Left colon (tissue), 2 donors: ENCODE results near the gene NKIRAS2. TPM values are rescaled to one million over a fixed set of nuclear protein-coding genes. Genes with fewer than 3 reads are reported as not detected.

Source experiments
- ATAC-seq: fragments of 200-7000 bp; cut with Tn5 transposase; one replicate; pipeline ENCODE4 v1.9.1; 2020; ENCODE audit warnings: mild to moderate bottlenecking, moderate library complexity
- DNase-seq, 2 donors: peaks; one replicate each; pipeline ENCODE4 v3.0.0-alpha.2; 2020
- intact Hi-C, 2 donors: fragments of 100-400 bp; cut with DNase I in 1 of 2; cut with micrococcal nuclease in 1 of 2; formaldehyde crosslinking; loops; one replicate each; pipeline versions ENCODE4 v1.11.2 to v1.14.0; 2022; cut with DNase I, micrococcal nuclease
- long read RNA-seq: library from polyadenylated mRNA; unstranded; transcript quantifications from one replicate; pipeline ENCODE4 v2.0.0, GENCODE V29; 2021
- total RNA-seq, 2 donors: library from RNA; stranded (reverse); fragmentation: NEBNext Ultra II Directional; extraction: Animal tissue kit (Norgen Biotek cat#: 25700); gene quantifications; one replicate each; pipeline ENCODE4 v1.2.1, GENCODE V29; 2021
- donor health status: DM: no; HTN: no; CAD: no.
- donor health status: DM: yes; HTN: yes; CAD: no.

The NKIRAS2 gene
- 10 to 100 TPM; 29.4 to 31.9 TPM for total RNA-seq
- long read RNA-seq, full-length matches to known transcripts, result 29 of 48 reads
- long read RNA-seq, partial matches to known transcripts, result 1 of 48 reads
- long read RNA-seq, other reads (novel, unspliced or antisense), result 18 of 48 reads

DNA sequence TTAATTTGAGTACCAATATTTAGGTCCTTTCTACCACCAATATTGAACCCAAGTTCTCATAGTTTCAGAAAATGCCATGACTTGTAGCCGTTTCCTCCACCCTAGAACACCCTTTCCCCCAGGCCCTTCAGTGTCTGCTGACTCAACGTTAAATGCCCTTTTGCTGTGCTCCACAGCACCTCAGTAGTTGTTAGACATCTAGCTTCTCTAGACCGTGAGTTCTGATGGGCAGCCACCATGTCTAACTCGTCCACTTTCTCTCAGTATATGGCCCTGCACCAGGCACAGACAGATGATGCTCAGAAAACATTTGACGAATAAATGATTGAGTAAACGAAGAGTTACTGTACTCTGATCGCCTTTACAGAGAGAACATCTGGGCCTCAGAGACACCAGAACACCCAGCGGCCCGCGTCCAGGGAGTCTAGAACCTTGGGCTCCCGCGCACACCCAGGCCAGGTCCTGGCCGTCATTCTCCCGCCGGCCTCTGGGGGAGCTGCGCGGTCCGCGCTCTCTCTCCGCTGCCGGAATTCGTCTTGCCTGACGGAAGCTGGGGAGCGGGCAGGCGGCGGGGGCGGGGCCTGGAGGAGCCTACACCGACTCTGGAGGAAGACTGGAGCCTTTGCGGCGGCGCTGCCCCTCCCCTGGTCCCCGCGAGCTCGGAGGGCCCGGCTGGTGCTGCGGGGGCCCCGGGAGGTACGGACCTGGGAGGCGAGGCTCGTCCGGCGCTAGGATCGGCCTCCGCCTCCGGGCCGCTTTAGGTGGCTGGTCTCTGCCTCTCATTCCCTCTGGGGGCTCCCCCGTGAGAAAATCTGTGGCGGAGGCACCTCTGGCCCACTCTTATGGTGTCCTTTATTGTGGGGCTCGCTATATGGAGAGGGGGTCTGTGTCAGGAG lies at the start of gene NKIRAS2:
TSS of gene NKIRAS2 (plus strand) at position 582 of the 896 bp plus-strand sequence. CDS start 1,488 bp downstream, outside the sequence.
- ATAC-seq, result peak; percentile 72
- DNase-seq, result peak; percentile 96
- intact Hi-C loops, result no loop called here

DNA sequence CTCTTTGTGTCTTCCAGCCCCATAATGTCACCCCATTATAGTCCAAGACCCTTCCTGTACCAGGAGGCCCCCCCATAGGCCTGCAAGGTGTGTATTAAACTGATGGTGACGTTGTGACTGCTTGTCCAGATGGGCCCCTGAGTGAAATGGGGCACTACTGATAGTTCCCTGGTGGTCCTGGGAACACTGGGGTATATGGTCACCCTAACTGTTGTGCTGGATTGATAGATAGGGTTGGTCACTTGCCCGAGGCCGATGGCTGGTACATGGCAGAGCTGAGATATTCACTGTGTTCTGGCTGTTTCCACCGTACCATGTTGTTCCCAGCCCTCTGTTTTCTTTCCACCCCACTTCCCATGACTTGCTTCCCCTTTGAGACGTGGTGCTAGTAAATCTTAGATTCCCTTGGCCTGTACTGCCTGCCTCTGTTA lies 49.0 kb upstream of the NKIRAS2 start:
- intact Hi-C loops, result no loop called here
- DNase-seq (no peak), ATAC-seq (no peak)

DNA sequence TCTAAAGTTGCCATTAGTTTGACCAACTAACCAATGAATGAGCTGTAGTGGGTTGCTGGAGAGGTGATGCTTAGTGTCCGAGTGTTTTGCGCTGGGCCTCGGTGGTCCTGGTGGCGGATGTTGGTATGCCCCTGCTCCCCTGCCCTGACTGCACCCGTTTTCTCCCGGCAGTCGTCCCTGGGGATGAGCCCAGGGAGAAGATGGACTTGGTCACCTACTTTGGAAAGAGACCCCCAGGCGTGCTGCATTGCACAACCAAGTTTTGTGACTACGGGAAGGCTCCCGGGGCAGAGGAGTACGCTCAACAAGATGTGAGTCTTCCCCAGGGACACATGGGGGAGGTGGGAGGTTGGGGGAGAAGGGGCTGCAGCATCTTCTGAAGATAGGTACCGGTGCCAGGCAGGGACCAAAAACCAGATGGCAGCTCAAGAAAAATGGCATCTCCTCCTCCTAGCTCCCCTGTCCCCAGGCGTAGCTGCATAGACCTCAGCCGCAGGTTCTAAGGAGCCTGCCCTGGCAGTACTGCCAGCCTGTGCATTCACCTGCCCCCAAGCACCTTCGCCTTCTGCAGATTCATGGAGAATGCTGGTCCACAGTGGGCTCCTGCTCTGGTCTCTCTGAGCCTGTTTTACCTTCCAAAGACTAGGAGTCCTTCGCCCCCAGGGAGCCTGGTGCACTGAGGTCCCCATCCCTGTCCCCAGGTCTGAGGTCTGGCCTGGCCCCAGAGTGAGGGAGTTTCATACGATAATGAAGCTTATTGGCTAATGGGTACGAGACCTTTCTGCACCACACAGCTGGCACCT lies 48.0 kb upstream of the NKIRAS2 start:
- intact Hi-C loops, result no loop called here
- DNase-seq, result no peak
- no peak for ATAC-seq

DNA sequence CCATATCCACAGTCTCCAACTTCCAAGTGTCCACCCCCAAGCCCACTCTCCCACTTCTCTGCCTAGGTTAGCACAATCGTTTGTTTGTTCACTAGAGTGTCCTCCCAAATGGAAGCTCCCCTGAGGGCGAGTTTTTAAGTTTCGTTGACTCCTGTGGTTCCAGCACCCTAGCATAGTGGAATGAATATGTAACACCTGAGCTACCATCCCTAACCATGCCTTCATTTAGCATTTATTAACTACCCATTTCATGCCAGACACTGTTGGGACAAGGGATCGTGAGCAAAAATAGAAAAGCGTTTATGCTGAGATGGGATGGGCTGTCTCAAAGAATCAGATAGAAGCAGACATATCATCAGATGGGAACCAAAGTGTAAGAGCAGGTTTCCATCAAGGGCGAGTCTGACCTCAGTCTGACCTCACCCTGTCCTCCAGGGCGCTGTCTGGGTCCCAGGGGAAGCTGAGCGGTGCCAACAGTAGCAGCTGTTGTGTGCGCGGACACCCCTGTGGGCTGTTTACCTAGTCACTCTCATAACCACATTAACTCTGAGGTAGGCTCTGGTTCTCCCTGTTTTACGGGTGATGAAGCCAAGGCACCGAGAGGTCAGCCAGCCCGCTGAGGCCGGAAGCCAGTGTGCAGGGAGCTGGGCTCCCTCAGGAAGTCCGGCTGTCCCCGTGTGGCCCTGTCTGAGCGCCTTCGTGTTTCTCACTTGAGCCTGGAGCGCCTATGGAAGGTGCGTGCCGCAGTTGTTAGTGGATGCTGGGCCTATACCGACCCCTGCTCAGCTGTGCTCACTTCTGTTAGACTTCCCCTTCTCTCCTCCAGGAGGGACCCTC lies 47.1 kb upstream of the NKIRAS2 start:
- intact Hi-C loops, result no loop called here
- DNase-seq (no peak), ATAC-seq (peak; percentile 8)

DNA sequence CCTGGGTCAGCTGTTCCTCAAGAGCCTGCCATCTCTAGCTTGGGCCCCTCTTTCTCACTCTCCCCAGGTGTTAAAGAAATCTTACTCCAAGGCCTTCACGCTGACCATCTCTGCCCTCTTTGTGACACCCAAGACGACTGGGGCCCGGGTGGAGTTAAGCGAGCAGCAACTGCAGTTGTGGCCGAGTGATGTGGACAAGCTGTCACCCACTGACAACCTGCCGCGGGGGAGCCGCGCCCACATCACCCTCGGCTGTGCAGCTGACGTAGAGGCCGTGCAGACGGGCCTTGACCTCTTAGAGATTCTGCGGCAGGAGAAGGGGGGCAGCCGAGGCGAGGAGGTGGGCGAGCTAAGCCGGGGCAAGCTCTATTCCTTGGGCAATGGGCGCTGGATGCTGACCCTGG lies 46.5 kb upstream of the NKIRAS2 start:
- no peak for ATAC-seq
- no peak for DNase-seq
- intact Hi-C loops, result no loop called here

DNA sequence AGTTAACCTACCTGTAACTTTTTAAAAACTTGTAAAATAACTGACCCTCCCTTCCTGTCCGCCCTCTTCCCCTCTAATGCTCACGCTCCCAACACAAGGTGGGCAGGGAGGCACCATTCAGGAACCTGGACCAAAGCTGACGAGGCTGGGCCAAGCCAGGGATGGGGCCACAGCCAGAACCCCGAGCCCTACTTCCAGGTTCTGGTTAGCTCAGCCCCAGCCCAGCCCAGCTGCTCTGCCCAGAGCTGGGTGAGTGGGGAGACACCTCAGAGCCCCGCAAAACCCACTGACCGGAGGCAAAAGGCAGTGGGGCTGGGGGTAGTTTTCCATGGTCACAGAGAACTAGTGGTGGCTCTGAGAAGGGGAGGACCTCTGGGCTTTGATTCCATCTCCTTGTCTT lies 45.9 kb upstream of the NKIRAS2 start:
- no peak for ATAC-seq

DNA sequence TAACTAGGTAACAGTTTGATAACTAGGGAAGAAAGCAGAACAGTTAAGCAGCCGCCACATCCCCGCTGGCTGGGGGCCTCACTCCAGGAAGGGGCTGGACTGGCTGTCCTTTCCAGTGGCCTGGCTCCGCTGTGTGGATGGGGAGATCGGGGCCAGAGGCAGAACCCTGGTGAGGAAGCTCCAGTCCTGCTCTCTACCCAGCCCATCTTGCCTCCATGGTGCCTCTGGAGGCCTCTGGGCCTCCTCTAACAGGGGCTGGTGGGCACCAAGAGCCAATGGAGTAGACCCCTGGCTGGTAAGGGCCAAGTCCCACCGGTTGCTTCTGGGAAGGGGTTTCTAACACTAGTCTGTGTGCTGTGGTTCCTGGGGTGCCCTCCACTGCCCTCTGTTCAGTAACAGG lies 45.2 kb upstream of the NKIRAS2 start:
- intact Hi-C loops, result no loop called here
- DNase-seq (no peak), ATAC-seq (no peak)

More for the DNA sequence above, 45.9 kb upstream of the NKIRAS2 start:
- no peak for DNase-seq
- intact Hi-C loops, result no loop called here

DNA sequence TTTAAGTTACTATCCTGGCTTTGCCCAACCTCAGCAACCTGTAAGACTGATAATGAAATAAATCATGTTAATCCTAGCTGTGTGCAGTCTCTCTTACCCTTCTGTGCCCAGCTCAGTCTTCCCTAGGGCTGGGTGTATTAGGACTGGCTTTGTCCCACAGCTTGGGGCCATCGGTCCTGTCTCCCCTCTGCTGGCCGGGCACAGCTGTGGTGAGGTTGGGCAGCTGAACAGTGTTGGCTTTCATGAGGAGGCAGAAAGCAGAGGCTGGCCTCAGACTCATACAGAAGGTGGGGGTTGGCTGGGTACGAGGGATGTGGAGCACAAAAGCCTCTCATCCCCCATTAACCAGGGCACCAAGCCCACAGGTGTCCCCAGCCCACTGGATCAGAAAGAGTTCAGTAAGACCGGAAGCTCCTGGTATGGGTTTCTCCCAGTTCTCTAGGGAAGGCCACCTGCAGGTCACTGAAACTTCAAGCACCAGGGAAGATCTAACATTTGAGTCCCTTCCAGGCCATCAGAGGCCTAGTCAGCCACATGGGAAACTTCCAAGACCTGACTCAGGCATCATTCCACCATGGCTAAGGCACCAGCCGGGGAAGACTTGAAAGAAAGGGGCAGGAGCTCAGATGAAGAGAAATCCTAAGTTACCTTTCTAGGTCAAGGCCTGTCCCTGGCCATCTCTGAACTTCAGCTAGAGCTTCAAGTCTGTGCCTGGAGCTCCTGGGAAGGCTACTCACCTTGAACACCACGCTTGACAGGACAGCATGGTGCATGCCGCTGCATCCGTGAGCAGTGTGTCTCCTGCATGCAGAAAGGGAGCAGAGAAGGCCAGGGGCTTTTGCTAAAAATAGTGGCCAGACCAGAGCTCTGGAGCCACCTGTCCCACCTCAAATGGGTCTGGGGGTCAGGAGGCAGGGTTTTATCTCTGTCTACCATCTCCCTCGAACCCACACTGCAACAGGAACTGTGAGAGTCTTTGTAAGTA lies 44.5 kb upstream of the NKIRAS2 start:
- intact Hi-C loops, result no loop called here
- ATAC-seq, result no peak
- no peak for DNase-seq

DNA sequence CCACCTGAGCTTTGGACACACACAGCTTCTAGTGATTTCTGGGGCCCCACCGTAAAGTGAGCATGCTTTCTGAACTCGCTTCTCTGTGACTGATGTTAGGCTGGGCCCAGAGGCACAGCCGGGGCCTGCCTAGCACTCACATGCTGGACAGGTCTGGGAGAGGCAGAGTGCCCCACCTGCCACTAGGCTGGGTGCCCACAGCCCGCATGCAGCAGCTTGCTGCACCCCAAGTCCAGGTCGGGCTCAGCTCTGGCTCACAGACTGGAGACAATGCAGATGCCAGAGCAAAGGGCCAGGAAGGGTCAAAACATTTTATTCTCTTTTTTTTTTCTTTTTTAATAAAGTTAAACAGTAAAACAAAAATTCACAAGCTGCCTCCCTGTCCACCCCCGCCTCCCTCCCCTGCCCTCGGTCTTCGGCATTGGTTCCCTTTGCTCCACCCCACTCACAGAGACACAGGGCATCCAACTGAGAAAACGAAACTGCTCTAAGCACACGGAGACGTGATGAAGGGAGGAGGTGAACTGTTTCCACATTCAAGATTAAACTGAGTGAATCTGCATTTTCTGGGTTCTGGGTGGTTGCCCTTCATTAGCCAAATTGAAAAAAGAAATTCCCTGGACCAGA lies 43.6 kb upstream of the NKIRAS2 start:
- intact Hi-C loops, result no loop called here
- DNase-seq (no peak), ATAC-seq (no peak)

DNA sequence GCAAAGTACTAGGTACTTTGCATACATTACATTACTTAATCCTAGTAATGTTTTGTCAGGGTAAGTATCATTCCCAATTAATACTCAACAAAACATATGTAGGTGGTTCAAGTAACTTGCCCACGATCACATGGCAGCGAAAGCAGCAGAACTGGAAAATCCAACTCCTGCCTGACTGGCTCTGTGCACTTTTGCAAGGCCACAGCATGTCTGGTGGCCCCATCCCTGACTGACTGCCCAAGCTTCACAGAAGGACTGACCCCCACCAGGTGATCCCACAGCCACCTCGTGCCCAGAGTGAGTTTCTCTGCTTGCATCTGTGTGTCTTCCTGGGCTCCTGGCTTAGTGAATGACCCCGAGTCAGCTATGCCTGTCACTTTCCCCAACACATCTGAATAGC lies 41.9 kb upstream of the NKIRAS2 start:
- DNase-seq, result no peak
- peak; percentile 15 for ATAC-seq
- intact Hi-C loops, result no loop called here

DNA sequence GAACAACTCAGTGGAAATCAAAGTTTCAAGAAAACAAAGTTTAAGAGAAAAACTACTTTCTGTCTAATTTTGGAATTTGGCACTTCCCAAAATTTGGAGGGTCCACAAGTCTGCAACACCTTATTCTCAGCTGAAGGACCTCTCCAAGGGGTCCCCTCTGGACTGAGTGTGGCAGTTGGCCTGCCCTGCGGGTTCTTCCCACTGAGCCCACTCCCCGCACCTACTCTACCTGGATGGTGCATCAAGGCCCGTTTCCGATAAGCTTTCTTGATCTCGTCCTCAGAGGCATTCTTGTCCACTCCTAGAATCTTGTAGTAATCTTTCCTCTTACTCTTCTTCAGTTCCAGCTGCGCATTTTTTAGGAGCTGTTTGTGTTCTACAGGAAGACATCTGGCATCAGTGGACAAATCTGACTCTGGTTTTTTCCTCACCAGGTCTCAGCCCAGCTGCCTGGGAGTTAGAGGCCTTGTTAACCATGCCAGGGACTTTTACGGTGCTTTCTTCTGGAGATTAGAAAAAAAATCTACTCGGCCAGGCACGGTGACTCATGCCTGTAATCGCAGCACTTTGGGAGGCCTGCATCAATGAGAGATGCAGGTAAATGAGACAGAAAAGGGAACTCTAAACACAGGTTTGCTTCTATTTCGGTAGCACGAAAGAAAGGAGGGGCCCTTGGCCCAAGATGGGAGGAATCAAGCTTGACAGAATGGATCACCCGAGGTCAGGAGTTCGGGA lies 37.7 kb upstream of the NKIRAS2 start:
- intact Hi-C loops, result no loop called here
- DNase-seq (no peak), ATAC-seq (no peak)

DNA sequence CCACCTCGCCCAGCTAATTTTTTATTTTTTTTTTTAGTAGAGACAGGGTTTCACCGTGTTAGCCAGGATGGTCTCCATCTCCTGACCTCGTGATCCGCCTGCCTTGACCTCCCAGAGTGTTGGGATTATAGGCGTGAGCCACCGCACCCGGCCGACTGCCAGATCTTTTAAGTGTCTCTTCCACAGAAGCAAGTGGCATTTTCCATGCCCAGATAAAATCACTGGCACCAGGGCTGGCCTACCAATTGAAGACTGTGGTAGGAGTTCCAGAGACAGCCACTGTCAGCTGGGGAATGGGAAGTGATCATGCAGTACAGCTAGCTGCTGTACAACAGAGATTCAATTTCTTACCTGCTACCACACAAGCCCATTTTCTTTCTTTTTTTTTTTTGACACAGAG lies 35.4 kb upstream of the NKIRAS2 start:
- intact Hi-C loops, result no loop called here
- no peak for DNase-seq

DNA sequence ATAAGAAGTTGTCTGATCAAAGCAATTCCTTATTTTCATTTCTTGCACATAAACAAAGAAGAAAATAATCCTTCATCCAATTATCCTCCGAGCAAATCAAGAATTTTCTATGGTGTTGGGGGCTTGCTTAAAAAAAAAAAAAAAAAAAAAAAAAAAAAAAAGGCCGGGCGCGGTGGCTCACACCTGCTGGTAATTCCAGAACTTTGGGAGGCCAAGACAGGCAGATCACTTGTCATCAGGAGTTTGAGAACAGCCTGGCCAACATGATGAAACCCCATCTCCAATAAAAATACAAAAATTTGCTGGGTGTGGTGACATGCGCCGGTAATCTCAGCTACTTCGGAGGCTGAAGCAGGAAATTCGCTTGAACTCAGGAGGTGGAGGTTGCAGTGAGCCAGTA lies 34.0 kb upstream of the NKIRAS2 start:
- DNase-seq (no peak), ATAC-seq (no peak)
- intact Hi-C loops, result no loop called here

More for the DNA sequence above, 35.4 kb upstream of the NKIRAS2 start:
- ATAC-seq, result no peak

DNA sequence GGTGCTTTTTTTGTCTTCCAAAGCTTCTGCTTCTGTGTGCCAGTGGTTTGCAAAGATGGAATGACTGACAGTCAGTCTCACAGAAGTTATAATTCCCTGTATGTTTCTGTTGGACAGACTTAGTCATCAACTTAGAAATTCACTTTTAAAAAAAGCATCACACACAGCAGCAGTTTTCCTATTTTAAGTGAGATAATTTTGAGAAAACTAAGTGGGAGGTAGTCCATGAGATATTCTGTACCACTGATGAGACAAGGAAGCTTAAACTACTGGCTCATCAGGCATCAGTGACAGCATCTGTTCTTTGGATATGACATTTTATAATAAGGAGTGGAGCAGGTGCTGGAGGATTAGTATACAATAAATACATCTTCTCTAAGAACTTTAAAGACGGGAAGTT lies 33.3 kb upstream of the NKIRAS2 start:
- DNase-seq (no peak), ATAC-seq (no peak)
- intact Hi-C loops, result no loop called here

DNA sequence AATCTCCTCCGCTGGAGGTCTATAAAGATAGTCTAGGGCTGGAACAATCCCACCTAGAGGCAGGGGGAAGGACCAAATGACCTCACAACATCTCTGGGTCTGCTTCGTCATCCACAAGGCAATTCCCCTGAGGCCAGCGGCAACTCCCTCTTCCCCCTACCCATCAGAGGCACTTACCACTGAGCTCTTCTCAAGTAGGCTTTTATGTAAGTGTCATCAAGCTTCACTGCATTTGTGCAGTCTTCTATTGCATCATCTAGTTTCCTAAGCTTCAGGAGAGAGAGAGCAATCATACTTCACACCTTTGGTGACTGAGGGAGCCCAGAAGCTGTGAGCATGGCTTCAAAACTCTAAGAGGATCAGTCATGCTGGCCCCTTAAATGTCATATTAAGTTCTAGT lies 32.2 kb upstream of the NKIRAS2 start:
- ATAC-seq, result no peak
- intact Hi-C loops, result no loop called here
- no peak for DNase-seq

DNA sequence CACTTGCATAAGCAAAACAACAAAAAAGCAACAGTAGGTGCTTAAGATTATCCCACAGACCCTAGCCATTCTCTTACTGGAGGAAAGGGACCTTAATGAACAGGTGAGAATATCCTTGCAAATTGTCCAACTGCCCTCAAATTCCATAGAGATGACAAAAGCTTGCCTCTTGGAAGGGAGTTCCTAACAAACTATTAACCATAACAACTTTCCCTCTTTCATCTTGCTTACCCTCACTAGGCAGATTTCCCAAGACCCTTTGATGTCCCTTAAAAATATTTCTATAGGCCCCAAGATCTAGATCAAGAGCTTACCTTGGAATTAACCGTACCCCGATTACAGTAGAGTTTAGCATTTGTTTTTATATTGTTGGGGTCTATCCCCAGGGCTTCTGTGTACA lies 31.5 kb upstream of the NKIRAS2 start:
- no peak for DNase-seq
- no peak for ATAC-seq
- intact Hi-C loops, result no loop called here
